ENCODE results near the gene SPHK2. TPM values are rescaled to one million over a fixed set of nuclear protein-coding genes. Genes with fewer than 3 reads are reported as not detected.
"Not testable (repeated sequence)": the region's sequence is repeated elsewhere in the genome, so short reads cannot be mapped to it uniquely, and the experiment has no call there.

SPHK2 gene
- total RNA-seq, 1 donor from 2014 or later = 137 TPM

- Mint-ChIP-seq H3K9me3 (ENCODE audit: low read depth) (peaks cover 4% of the 10 kb centered on the region), H3K27me3 (peaks cover 10% of the 10 kb centered on the region), H3K4me3 (ENCODE audit: low read depth) (no peak overlapping the region), H3K4me1 (ENCODE audit: low read depth) (peaks cover 7% of the 10 kb centered on the region), H3K27ac (no peak overlapping the region), H3K36me3 (ENCODE audit: insufficient read depth) (no peaks in the 10 kb centered on the region)
- DNase-seq (ENCODE audit: low spot score, unreplicated experiment) = no peak
- TF ChIP-seq, protein P1, sequence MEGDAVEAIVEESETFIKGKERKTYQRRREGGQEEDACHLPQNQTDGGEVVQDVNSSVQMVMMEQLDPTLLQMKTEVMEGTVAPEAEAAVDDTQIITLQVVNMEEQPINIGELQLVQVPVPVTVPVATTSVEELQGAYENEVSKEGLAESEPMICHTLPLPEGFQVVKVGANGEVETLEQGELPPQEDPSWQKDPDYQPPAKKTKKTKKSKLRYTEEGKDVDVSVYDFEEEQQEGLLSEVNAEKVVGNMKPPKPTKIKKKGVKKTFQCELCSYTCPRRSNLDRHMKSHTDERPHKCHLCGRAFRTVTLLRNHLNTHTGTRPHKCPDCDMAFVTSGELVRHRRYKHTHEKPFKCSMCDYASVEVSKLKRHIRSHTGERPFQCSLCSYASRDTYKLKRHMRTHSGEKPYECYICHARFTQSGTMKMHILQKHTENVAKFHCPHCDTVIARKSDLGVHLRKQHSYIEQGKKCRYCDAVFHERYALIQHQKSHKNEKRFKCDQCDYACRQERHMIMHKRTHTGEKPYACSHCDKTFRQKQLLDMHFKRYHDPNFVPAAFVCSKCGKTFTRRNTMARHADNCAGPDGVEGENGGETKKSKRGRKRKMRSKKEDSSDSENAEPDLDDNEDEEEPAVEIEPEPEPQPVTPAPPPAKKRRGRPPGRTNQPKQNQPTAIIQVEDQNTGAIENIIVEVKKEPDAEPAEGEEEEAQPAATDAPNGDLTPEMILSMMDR (IDR thresholded peaks at IDR 0.05; ENCODE audit: unreplicated experiment) = no peak
Observed at GRCh38 chr19:48648134-48648533, 28.8 kb downstream of the SPHK2 start.

GRCh38 chr19:48650974-48651682, 31.8 kb downstream of the SPHK2 start:
- TF ChIP-seq, protein P1 (IDR thresholded peaks at IDR 0.05; ENCODE audit: unreplicated experiment) = no peak
- Mint-ChIP-seq H3K27me3 (peaks cover 8% of the 10 kb centered on the region), H3K27ac (no peak overlapping the region), H3K4me3 (ENCODE audit: low read depth) (no peak overlapping the region), H3K9me3 (ENCODE audit: low read depth) (peaks cover 4% of the 10 kb centered on the region), H3K36me3 (ENCODE audit: insufficient read depth) (no peaks in the 10 kb centered on the region), H3K4me1 (ENCODE audit: low read depth) (peaks cover under 1% of the 10 kb centered on the region)
- no peak for DNase-seq (ENCODE audit: low spot score, unreplicated experiment)

GRCh38 chr19:48651683-48652048, 32.4 kb downstream of the SPHK2 start:
- DNase-seq (ENCODE audit: low spot score, unreplicated experiment) = no peak
- H3K4me1 Mint-ChIP-seq (ENCODE audit: low read depth) = no peaks in the 10 kb centered on the region

GRCh38 chr19:48654299-48655059, 35.2 kb downstream of the SPHK2 start:
- H3K4me3 Mint-ChIP-seq (ENCODE audit: low read depth) = no peak overlapping the region
- peaks cover 1% of the 10 kb centered on the region for H3K4me1 Mint-ChIP-seq (ENCODE audit: low read depth)
- TF ChIP-seq, protein P1 (IDR thresholded peaks at IDR 0.05; ENCODE audit: unreplicated experiment) = no peak
- no peak overlapping the region for H3K27ac Mint-ChIP-seq
- no peak for DNase-seq (ENCODE audit: low spot score, unreplicated experiment)
- H3K36me3 Mint-ChIP-seq (ENCODE audit: insufficient read depth) = no peaks in the 10 kb centered on the region
- peaks cover 4% of the 10 kb centered on the region for H3K9me3 Mint-ChIP-seq (ENCODE audit: low read depth)
- peaks cover 22% of the 10 kb centered on the region for H3K27me3 Mint-ChIP-seq

More at GRCh38 chr19:48651683-48652048, 32.4 kb downstream of the SPHK2 start:
- TF ChIP-seq, protein P1 (IDR thresholded peaks at IDR 0.05; ENCODE audit: unreplicated experiment) = no peak
- H3K27ac Mint-ChIP-seq = no peak overlapping the region
- no peak overlapping the region for H3K4me3 Mint-ChIP-seq (ENCODE audit: low read depth)
- peaks cover 10% of the 10 kb centered on the region for H3K27me3 Mint-ChIP-seq
- H3K36me3 Mint-ChIP-seq (ENCODE audit: insufficient read depth) = no peaks in the 10 kb centered on the region
- peaks cover 4% of the 10 kb centered on the region for H3K9me3 Mint-ChIP-seq (ENCODE audit: low read depth)

GRCh38 chr19:48656840-48657474, 37.7 kb downstream of the SPHK2 start:
- H3K4me3 Mint-ChIP-seq (ENCODE audit: low read depth) = no peak overlapping the region
- peaks cover 3% of the 10 kb centered on the region for H3K9me3 Mint-ChIP-seq (ENCODE audit: low read depth)
- peaks cover 22% of the 10 kb centered on the region for H3K27me3 Mint-ChIP-seq
- TF ChIP-seq, protein P1 (IDR thresholded peaks at IDR 0.05; ENCODE audit: unreplicated experiment) = no peak
- H3K36me3 Mint-ChIP-seq (ENCODE audit: insufficient read depth) = no peaks in the 10 kb centered on the region
- H3K27ac Mint-ChIP-seq = no peak overlapping the region
- peaks cover 1% of the 10 kb centered on the region for H3K4me1 Mint-ChIP-seq (ENCODE audit: low read depth)
- DNase-seq (ENCODE audit: low spot score, unreplicated experiment) = no peak

DNA sequence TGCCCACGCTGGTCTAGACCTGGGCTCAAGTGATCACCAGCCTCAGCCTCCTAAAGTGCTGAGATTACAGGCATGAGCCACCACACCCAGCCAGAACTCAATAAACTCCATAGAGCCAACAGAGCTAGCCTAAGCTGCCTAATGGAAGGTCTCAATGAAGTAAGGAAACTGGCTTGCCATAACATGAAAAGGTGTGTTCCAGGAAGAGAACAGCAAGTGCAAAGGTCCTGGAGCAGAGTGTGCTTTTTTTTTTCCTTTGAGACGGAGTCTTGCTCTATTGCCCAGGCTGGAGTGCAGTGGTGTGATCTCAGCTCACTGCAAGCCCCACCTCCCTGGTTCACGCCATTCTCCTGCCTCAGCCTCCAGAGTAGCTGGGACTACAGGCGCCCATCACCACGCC, 38.5 kb downstream of the SPHK2 start:
- not testable (repeated sequence) for H3K4me1 Mint-ChIP-seq (ENCODE audit: low read depth); H3K9me3 Mint-ChIP-seq (ENCODE audit: low read depth)

More for the DNA sequence above, 38.5 kb downstream of the SPHK2 start:
- H3K36me3 Mint-ChIP-seq (ENCODE audit: insufficient read depth); H3K27ac Mint-ChIP-seq; DNase-seq (ENCODE audit: low spot score, unreplicated experiment); H3K4me3 Mint-ChIP-seq (ENCODE audit: low read depth): not testable (repeated sequence)
- H3K27me3 Mint-ChIP-seq = peaks cover 22% of the 10 kb centered on the region
